Activated CD8-positive, alpha-beta memory T cell treated with anti-CD3 and anti-CD28 coated beads for 36 hours (primary cell): ENCODE results near the gene ACAD10. TPM values are rescaled to one million over a fixed set of nuclear protein-coding genes. Genes with fewer than 3 reads are reported as not detected.

Experiments used
- CTCF ChIA-PET: fragments of 350-600 bp; sonication (Branson Sonifier 250); formaldehyde crosslinking; loops from one replicate; lab custom pipeline; 2021; ENCODE audit warnings: antibody characterized with exemption; lab: Charles Lee
- POLR2A ChIA-PET: fragments of 350-600 bp; sonication (Branson Sonifier 250); formaldehyde crosslinking; loops from one replicate; lab custom pipeline; 2021; ENCODE audit warnings: antibody characterized with exemption; lab: Charles Lee
- total RNA-seq, 2 experiments: library from RNA; stranded (reverse); gene quantifications; one replicate each; pipeline ENCODE4 v1.2.3, GENCODE V29; 2021

ACAD10 gene
- total RNA-seq, 2 experiments from 2014 or later: 20.0 to 20.8 TPM

- CTCF ChIA-PET: no interaction called here
- POLR2A ChIA-PET: no interaction called here
Measured at GRCh38 chr12:111789779-111790178, 103.9 kb downstream of the ACAD10 start.

- ChIA-PET CTCF (interaction anchor here (0.9 kb wide), 1 partner anchor 21 kb away, joined by 4 read pairs; no protein-coding TSS in a partner anchor), POLR2A (no interaction called here)
Measured at GRCh38 chr12:111791507-111791906, 105.7 kb downstream of the ACAD10 start.

GRCh38 chr12:111792155-111792855, 106.5 kb downstream of the ACAD10 start:
- ChIA-PET POLR2A (no interaction called here), CTCF (interaction anchor here (0.6 kb wide), 1 partner anchor 10 kb away, joined by 4 read pairs; no protein-coding TSS in a partner anchor)

- ChIA-PET CTCF (interaction anchor here (0.6 kb wide), 1 partner anchor 9 kb away, joined by 4 read pairs; no protein-coding TSS in a partner anchor), POLR2A (no interaction called here)
Measured at GRCh38 chr12:111792856-111793235, 107.0 kb downstream of the ACAD10 start.

- POLR2A ChIA-PET: no interaction called here
- CTCF ChIA-PET: interaction anchor here (2.2 kb wide), 1 partner anchor 15 kb away, joined by 6 read pairs; no protein-coding TSS in a partner anchor
Measured at GRCh38 chr12:111798182-111798581, 112.3 kb downstream of the ACAD10 start.

- POLR2A ChIA-PET: no interaction called here
- CTCF ChIA-PET: interaction anchor here (2.2 kb wide), 1 partner anchor 13 kb away, joined by 6 read pairs; no protein-coding TSS in a partner anchor
Measured at GRCh38 chr12:111799758-111800157, 113.9 kb downstream of the ACAD10 start.

GRCh38 chr12:111803038-111803626, 117.3 kb downstream of the ACAD10 start:
- CTCF ChIA-PET: interaction anchor here (0.5 kb wide), 1 partner anchor 111 kb away, joined by 3 read pairs; no protein-coding TSS in a partner anchor
- POLR2A ChIA-PET: no interaction called here

- CTCF ChIA-PET: no interaction called here
Measured at GRCh38 chr12:111803851-111804250, 118.0 kb downstream of the ACAD10 start.

GRCh38 chr12:111806304-111806703, 120.5 kb downstream of the ACAD10 start:
- CTCF ChIA-PET: no interaction called here
- POLR2A ChIA-PET: no interaction called here

More at GRCh38 chr12:111803851-111804250, 118.0 kb downstream of the ACAD10 start:
- POLR2A ChIA-PET: no interaction called here

Other genes starting within 250 kb of the ACAD10 start
- 10 to 100 TPM; 40.8 to 46.3 TPM for gene ATXN2, start 86.7 kb upstream of the ACAD10 start, total RNA-seq
- 10 to 100 TPM; 19.7 to 20.4 TPM for gene BRAP, start 97 bp upstream of the ACAD10 start, total RNA-seq
- 1 to 10 TPM; 1.4 TPM for gene ALDH2, start 80.9 kb downstream of the ACAD10 start, total RNA-seq
- 10 to 100 TPM; 68.2 to 73.7 TPM for gene MAPKAPK5, start 156.2 kb downstream of the ACAD10 start, total RNA-seq